Right hindlimb (tissue), 1 donor: ENCODE data around the gene AIP.
A peak's percentile ranks its signal among the peaks of the same experiment; 100 is the strongest.

ENCODE experiments used
- DNase-seq: peaks from one replicate; pipeline ENCODE4 v3.0.0-alpha.2; 2018

Gene AIP

DNA sequence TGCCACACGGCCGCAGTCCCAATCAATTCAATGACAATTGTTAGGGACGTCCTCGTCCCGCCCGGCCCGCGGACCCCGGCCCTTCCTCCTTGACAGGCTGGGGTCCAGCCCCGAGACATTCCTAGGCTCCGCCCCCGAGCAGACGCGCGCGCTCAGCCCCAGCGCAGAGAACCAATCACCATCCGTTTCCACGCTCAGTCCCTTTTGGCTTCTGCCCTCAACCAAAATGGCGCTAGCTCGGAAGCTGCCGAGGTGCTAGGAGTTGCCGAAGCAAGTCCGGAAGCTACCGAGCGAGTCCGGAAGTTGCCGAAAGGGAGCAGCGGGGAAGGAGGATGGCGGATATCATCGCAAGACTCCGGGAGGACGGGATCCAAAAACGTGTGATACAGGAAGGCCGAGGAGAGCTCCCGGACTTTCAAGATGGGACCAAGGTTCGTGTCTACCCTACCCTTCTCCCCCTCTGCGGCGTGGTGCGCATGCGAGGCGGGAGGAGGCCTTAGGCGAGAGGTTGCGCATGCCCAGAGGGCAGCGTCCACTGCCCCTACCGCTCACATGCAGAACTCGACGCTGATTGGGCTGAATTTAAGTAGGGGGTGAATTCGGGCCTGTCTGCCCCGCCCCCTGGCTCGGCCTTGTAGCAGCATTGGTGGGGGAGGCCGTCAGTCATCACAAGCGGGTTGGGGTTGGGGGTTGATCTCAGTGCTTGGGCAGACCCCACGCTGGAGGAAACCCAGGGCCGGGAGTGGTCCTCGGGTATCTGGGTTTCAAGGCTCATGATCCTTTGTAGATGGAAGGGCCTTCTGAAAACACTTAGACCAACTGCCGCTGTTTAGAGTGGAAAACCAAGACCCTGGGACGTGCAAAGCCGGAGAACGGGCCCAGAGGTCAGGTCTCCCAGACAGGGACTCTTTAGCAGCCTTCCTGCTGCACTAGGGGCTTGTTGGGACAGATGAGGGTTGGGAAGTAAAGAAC lies at the start of gene AIP:
Gene AIP, plus strand, starts transcription at position 200 of the 972 bp plus-strand sequence. Its CDS starts 133 bp downstream, at position 333.
- peak; percentile 99 for DNase-seq

DNA sequence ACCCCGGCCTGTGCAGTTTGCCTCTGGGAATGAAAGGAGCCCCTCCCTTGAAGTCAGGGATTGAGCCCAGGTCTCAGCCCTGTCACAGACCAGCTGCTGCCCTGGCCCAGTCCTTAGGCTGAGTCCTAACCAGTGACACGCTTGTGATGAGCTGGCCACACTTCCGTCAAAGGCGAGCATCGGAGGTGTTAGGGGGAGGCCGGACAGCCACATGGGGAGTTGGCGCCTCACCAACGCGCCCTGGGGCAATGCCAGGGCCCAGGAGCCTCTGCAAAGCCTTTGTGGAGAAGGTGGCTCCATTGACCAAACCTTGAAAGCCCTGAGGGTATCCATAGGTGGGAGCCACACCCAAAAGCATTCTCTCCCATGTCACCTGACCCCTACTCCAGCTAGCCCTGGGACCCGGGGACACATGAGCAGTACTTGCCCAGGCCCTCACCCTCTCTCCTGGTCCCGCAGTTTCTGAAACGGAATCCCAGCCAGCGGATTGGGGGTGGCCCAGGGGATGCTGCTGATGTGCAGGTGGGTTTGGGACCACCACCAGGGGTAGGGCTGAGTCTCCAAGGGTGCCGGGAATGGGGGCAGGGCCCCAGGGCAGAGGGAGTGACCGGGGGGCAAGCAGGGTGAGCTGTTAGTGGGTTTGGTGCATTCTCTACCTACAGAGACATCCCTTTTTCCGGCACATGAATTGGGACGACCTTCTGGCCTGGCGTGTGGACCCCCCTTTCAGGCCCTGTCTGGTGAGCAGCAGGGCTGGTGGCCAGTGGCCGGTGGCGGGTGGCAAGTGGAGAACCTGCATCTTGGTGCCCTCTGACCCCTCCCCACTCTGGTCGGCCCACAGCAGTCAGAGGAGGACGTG lies 49.1 kb upstream of the AIP start:
- DNase-seq, result no peak

DNA sequence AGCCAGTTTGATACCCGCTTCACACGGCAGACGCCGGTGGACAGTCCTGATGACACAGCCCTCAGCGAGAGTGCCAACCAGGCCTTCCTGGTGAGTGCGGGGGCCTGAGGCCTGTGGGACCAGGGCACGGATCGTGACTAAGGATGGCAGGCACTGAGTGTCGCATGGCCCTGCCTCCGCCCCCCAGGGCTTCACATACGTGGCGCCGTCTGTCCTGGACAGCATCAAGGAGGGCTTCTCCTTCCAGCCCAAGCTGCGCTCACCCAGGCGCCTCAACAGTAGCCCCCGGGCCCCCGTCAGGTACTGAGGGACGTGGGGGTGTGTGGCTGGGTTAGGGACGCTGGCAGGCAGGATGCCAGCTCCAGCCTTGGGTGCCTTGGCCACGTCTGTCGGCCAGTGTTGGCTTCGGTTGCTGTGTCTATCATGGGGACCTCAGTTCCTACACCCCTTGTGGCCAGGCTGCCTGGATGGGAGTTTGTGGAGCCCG lies 48.4 kb upstream of the AIP start:
- no peak for DNase-seq

DNA sequence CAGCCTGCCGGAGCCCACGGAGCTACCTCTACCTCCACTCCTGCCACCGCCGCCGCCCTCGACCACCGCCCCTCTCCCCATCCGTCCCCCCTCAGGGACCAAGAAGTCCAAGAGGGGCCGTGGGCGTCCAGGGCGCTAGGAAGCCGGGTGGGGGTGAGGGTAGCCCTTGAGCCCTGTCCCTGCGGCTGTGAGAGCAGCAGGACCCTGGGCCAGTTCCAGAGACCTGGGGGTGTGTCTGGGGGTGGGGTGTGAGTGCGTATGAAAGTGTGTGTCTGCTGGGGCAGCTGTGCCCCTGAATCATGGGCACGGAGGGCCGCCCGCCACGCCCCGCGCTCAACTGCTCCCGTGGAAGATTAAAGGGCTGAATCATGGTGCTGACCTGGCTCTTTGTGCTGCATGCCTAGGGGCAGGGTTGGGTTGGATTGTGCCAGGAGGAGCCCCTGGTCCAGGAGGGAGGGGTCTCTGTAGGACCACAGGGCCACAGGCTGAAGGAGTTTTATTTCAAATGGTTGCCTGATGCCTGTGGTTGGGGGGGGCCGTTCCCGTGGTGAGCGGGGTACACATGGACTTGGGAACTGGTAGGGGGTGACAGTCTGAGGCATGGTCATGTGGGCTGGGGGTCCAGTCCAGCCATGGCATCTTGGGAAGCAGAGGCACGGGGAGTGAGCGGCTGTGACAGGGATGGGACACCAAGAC lies 47.6 kb upstream of the AIP start:
- no peak for DNase-seq

DNA sequence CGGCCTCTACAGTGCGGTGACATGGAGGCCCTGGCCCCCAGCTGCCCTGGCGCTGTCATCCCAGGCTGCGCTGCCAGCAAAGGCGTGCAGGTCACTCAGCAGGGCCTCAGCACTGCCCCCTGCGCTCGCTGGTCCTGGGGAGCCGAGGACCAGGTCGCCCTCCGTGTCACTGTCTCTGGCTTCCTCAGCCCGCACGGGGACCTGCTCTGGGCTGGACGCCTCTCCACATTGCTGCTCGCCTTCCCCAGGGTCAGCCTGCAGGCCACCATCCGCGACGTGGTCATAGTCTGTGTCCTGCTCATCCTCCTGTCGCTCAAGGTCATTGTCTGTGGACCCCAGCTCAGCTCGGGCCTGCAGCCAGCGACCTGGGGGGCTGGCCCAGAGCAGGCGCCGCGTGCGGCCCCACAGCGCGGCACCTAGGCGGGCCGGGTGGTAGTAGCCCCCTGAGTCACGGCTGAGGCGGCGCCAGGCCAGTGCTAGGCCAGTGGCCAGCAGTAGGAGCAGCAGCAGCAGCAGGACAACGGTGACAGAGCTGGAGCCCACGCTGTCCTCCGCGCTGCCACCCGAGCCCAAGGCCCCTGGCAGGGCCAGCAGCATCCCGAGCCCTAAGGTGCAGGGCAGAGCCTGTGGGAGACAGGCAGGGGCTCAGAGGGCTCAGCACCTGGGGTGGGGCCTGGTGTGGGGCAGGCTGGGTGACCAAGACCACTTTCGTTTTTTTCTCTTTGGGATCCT lies 46.9 kb upstream of the AIP start:
- peak; percentile 21 for DNase-seq

DNA sequence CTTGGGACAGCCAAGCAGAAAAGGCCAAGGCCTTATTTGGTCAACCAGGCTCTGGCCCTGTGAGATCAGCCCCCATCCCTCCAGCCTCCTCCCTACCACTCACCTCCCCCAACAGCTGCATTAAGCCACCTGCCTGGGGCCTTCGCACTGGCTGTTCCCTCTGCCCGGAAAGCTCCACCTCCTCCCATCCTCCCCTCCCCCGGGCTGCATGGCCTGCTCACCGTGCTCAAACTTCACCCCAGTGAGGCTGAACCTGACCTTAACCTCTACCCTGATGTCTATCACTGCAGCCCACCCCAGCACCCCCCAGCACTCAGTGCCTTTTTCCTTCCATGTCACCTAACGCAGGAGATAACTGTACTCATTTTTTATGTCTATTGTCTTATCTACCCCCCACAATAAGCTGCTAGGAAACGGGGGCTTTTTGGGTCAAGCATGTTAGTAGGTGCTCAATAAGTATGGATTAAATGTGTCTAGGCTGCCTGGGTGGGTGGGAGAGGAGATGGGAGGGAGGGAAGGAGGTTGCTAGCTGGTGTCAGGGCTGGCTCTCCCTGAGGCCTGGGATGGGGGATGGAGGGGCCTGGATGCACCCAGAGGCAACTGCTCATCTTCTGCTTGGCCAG lies 46.3 kb upstream of the AIP start:
- peak; percentile 42 for DNase-seq

DNA sequence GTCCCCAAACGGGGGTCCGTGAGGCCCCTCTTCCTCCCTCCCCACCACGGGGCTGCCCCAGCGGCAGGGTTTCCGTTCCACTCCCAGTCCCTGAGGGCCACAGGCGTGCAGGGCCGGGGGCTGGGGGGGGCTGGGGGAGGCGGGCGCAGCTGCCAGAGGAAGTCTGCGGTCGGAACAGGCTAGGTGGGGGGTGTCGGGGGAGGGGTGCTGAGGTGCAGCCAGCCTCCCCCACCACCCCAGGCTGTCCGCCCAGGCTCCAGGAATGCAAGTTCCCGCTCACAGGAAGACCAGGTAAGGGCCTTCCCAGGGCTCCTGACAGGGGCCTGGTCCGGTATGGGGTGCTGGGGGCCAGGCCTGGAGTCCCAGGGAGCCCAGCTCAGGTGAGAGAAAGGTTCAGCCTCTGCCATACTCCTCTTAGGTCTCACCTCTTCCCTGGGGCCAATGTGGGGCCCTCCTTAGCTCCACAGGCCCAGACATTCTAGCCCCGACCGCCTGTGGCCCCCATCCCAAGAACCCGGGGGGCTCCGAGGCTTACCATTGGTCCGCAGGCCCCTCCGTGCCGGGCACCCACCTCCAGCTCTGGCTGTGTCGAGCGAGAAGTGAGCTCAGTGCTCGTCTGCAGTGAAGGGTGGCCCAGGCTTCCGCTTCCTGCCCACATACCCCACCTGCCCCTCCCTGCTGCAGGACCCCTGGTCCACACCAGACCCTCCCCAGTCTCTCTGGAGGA lies 45.6 kb upstream of the AIP start, which contains the start of gene PTPRCAP:
Gene PTPRCAP, minus strand, starts transcription at position 601 of the 727 bp plus-strand sequence. Its CDS starts 63 bp downstream, at position 538.
- peak; percentile 56 for DNase-seq

DNA sequence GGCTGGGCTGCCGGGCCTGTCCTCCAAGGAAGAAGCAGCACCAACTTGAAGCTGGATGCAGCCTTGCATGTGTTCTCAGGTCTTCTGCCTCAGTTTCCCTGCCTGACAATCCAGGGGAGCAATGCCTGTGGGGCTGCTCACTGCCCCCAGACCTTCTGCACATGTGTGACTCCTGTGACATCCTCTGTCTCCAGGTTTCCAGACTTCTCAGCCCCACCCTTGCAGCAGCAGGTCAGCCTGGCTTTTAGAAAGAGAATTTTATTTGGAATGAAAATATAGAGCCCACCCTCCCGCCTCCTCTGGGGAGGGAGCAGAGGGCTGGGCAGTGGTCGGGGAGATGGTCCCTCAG lies 45.0 kb upstream of the AIP start:
- peak; percentile 16 for DNase-seq

DNA sequence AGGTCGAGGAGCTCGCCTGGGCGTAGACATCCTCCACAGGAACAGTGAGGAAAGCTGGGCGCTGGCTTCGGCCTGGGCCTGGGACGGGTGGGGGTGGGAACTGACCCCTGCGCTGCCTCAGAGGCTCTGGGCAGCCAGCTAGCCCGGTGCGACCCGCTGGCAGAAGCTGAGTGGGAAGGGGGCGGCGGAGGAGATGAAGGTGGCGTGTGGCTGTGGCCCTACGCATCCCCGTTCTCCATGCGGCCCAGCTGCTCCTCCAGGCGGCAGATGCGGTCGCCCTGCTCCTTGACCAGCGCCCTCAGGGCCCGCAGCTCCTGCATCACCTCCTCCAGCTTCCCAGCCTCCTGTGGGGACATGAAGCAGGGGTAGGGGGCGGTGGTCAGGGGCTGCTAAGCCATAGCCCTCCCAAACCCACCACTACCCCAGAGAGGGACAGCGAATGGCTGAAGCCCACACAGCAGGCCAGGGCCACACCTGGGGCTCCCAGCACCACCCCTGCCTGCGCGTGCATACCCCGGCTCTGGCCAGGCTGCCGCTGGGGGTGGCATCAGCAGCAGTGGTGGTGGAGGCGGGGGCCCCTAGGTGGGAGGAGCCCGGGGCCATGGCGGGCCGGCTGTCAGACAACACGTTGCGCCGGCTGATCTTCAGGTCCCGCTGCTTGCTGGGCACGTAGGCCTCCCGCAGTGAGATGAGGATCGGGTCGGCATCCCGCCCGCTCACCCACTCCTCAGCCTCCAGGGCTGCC lies 44.5 kb upstream of the AIP start:
- DNase-seq, result peak; percentile 24

DNA sequence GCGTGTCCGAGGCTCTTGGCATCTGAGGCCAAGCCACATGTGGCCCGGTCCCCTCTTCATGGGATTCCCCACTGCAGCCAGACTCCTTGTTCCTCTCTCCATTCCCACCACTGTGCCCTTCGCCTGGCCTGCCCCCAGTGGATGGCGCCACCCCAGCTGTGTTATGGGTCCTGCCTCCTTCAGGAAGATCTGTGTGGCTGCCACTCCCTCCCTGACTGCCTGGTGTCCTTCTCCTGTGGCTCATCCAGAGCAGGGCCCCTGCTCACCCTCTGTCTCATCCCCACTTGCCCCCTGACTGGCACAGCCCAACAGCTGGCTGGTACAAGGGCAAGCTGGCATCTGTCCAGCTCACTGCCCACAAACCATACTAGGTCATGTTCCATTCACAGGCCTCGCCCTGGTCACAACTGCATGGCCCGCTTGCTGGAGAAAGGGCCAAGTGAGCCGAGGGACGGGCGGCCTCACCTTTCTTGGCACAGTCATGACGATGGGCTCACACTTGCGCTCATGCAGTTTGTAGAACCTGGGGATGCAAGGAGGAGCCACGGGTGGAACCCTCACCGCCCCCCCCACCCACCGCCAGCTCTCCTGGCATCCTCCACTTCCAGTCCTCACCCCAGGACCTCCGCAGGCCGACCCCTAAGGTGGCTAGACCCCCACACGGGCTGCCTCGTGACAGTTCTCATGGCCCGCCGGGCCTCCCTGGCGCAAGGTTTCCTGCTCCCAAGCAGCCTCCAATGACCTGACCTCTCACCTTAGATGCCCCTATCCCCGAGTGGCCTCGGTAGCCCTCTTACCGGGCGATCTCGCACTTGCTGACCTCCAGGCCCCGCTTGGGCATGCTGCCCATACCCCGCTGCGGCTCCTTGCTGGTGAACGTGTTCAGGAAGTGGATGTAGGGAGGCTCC lies 43.3 kb upstream of the AIP start:
- peak; percentile 43 for DNase-seq

DNA sequence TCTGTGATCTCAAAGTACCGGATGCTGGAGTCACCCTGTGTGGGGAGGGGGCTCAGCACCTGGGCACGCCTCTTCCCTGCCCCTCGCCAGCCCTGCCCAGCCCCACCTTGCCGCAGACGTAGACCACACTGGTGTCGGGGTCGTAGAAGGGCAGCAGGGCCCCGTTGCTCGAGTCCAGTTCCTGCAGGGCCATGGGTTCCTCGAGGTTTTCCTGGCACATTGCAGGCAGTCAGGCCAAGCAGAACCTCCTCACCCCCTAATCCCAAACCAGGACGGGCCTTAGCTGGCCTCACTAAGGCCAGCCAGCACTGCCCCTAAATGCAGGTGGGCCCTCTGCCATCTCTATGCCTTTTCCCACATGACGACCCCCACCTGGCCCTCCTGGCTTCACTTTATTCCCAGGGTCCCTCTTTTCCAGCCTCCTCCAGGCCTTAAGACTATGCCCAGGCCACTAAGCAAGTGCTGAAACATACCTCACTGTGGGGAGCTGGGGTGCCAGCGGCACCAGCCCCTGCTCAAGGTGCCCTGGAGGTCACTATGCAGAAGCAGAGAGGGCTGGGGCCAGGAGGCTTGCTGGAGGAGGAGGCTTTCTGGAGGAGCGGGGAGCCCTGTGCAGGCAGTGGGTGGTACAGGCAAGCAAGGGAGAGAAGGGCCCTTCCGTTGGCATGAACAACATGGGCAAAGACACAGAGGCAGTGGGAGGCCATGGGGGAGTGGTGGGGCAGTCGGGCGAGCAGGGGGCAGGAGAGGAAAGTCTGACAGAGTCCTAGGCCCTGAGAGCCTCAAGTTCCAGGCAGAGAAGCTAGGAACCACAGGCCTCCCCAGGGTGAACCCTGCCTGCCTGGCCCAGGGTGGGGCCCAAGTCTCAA lies 42.4 kb upstream of the AIP start:
- DNase-seq, result peak; percentile 30

DNA sequence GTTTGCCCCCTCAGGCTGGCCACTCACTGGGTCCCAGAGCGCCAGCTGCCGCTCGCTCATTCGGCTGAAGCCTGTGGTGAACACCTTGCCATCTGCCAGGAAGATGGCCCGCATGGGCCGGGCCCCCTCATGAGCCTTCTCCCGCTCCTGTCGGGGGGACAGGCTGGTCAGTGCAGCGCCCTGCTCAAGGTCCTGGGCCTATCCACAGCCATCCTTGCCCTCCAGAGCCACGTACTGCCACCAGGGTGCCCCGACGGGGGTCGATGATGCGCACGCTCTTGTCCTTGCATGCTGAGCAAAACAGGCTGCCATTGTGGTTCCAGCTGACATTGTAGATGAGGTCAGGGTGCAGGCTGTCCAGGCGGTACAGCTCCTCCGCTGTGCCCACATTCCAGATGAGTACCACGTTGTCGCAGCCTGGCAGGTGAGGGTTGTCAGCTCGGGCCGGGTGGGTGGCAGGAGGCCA lies 41.7 kb upstream of the AIP start:
- no peak for DNase-seq

DNA sequence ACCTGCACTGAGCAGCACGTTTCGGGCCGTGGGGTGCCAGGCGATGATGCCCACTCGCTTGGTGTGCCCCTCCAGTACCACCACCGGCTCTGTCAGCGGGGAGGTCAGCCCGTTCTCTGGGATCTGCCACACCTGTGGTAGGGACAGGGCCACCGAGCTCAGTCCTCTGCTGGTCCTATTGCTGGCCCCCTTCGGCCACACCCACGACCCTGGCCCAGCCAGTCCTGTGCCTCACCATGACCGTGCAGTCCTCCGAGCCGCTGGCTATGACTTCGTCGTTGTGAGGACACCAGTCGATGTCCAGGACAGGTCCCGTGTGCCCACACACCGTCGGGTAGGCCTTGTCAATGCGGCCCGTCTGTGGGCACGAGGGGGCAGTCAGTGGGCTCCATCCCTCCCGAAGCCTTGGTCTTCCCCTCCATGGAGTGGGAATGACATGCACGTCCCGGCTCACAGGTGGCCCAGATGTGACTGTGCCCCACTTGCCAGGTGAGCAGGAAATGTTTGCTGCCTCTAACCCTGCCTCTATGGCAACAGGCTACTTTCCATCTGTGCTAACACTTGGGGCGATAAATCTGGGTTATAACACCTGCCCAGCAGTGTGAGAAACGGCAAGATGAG lies 41.0 kb upstream of the AIP start:
- DNase-seq, result peak; percentile 26

DNA sequence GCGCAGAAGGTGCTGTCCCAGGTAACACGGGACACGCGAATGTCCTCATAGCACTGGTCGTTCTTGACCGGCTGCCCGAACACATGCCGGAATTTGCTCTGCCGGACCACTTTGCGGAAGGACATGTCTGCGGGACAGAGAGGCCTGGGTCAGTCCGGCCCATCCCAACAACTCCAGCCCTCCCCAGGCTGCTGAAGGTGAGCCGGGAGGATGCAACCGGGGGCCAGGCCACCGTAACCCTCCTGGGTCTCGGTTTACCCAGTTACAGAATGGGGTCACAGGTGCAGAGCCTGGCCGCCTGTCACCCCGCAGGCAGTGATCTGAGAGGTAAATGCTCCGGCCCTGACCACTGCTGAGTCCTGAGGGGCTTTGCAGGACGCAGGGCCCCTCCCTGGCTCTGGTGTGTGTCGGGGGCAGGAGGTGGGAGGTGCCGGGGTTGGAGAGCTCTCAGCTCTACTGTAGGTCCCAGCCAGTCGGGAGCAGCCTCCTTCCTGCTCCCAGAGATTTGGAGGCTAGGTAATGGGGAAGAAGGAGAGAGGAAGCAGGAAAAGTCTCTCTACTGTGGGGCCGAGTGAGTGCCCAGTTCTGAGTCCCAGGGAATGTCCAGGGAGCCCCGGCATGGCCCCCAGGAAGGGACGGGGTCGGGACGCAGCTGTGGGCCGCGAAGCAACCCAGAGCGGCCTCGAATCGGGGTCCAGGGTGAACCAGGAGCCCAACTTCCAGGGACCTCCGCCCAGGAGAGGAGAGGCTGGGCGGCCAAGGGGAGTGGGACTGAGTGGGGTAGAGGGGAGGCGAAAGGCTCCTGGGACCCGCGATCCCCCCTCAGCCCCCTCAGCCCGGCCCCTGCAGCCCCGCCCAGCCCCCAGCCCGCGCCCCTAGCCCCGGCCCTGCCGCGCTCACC lies 40.1 kb upstream of the AIP start:
- peak; percentile 26 for DNase-seq

DNA sequence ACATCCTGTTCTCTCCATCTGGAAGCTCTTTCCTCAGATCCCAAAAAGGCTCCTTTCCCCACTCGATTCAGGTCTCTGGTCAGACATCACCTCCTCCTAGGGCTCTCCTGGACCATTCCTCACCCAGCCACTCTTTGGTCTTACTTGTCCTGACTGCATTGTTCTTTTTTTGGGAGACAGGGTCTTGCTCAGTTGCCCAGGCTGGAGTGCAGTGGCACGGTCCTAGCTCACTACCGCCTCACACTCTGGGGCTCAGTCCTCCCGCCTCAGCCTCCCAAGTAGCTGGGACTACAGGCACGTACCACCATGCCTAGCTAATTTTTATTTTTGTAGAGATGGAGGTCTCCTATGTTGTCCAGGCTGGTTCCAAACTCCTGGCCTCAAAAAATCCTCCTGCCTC lies 37.3 kb upstream of the AIP start:
- DNase-seq, result no peak

DNA sequence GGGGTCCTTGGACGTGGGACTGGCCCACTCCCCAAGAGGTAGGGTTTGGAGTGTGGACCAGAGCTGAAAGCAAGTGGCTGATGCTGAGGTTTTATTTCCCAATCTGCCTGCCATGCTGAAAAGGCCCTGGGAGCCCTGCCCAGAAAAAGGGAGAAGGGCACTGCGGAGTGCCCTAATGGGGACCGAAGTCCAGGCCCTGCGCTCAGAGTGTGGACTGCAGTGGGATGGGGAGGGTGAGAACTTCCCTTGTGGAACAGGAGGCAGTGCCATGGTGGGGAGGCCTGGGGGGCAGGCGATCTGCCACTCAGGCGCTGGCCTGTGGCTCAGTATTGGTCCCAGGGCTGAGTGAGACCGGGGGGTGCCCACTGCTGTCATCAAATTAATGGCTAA lies 34.6 kb upstream of the AIP start:
- DNase-seq, result no peak
